HepG2 (cell line): ENCODE measurements around the gene YLPM1. TPM values are rescaled to one million over a fixed set of nuclear protein-coding genes. Genes with fewer than 3 reads are reported as not detected.
A peak's percentile ranks its signal among the peaks of the same experiment; 100 is the strongest.

Source experiments
- AHR ChIP-seq: IDR thresholded peaks from 2 replicates; pipeline ENCODE4 v1.6.1; 2018; ENCODE audit warnings: missing genetic modification reagents, missing compliant biosample characterization
- ARID5B ChIP-seq: IDR thresholded peaks from 2 replicates; pipeline ENCODE4 v1.4.0; 2020; ENCODE audit warnings: mild to moderate bottlenecking, missing genetic modification reagents
- ASH2L ChIP-seq: fragments of 300-600, 200-600 bp; sonication (generic); IDR thresholded peaks from 2 replicates; pipeline ENCODE4 v1.7.0; 2017; ENCODE audit warnings: low read depth, mild to moderate bottlenecking, moderate library complexity, mixed read lengths, low read length; ENCODE audit not compliant: insufficient read length
- ATF6 ChIP-seq: sonication (generic); formaldehyde crosslinking; conservative IDR thresholded peaks from 2 replicates; pipeline ENCODE4 v1.4.0; 2020; ENCODE audit warnings: missing genetic modification reagents
- CREBL2 ChIP-seq: sonication (generic); formaldehyde crosslinking; IDR thresholded peaks from 2 replicates; pipeline ENCODE4 v1.8.1; 2023; ENCODE audit warnings: missing genetic modification reagents, mild to moderate bottlenecking, borderline replicate concordance
- GATA4 ChIP-seq: sonication (generic); IDR thresholded peaks from 2 replicates; pipeline ENCODE4 v1.6.1; 2016; ENCODE audit warnings: antibody characterized with exemption, low read depth, borderline replicate concordance
- HDAC6 ChIP-seq: fragments of 200-600 bp; sonication (generic); IDR thresholded peaks from 2 replicates; pipeline ENCODE4 v1.7.0; 2017; ENCODE audit warnings: mild to moderate bottlenecking, antibody characterized with exemption, low read length, low read depth
- JUN ChIP-seq: sonication (generic); formaldehyde crosslinking; IDR thresholded peaks from 2 replicates; pipeline ENCODE4 v1.4.0; 2020; ENCODE audit warnings: mild to moderate bottlenecking, missing genetic modification reagents
- JUNB ChIP-seq: sonication (generic); formaldehyde crosslinking; IDR thresholded peaks from 2 replicates; pipeline ENCODE4 v1.8.0; 2022; ENCODE audit warnings: missing genetic modification reagents, mild to moderate bottlenecking, borderline replicate concordance
- KLF11 ChIP-seq: IDR thresholded peaks from 2 replicates; pipeline ENCODE4 v1.6.1; 2016; ENCODE audit warnings: missing compliant biosample characterization
- PHF8 ChIP-seq: sonication (generic); formaldehyde crosslinking; IDR thresholded peaks from 2 replicates; pipeline ENCODE4 v1.5.0; 2020; ENCODE audit warnings: missing genetic modification reagents
- RFX5 ChIP-seq: IDR thresholded peaks from 2 replicates; pipeline ENCODE4 v1.6.1; 2011; ENCODE audit warnings: low read depth, low read length, improper control_type of control experiment
- SAFB2 ChIP-seq: sonication (generic); formaldehyde crosslinking; IDR thresholded peaks from 2 replicates; pipeline ENCODE4 v1.5.1; 2020; ENCODE audit warnings: missing genetic modification reagents, low read depth, mild to moderate bottlenecking, borderline replicate concordance
- SMAD3 ChIP-seq: sonication (generic); formaldehyde crosslinking; IDR thresholded peaks from 2 replicates; pipeline ENCODE4 v1.4.0; 2020; ENCODE audit warnings: missing genetic modification reagents
- THYN1 ChIP-seq: sonication (generic); formaldehyde crosslinking; IDR thresholded peaks from 2 replicates; pipeline ENCODE4 v1.8.1; 2023; ENCODE audit warnings: low read depth, mild to moderate bottlenecking, moderate library complexity, missing genetic modification reagents, borderline replicate concordance
- ZBTB44 ChIP-seq: sonication (generic); formaldehyde crosslinking; IDR thresholded peaks from 2 replicates; pipeline ENCODE4 v1.4.0; 2020; ENCODE audit warnings: missing genetic modification reagents
- ZBTB7A ChIP-seq: sonication (generic); formaldehyde crosslinking; IDR thresholded peaks from 2 replicates; pipeline ENCODE4 v1.8.0; 2022; ENCODE audit warnings: mild to moderate bottlenecking, missing genetic modification reagents
- ZNF205 ChIP-seq: IDR thresholded peaks from 2 replicates; pipeline ENCODE4 v1.6.1; 2018; ENCODE audit warnings: missing biosample characterization, missing genetic modification reagents
- ZNF362 ChIP-seq: sonication (generic); formaldehyde crosslinking; IDR thresholded peaks from 2 replicates; pipeline ENCODE4 v1.4.0; 2020; ENCODE audit warnings: missing genetic modification reagents, mild to moderate bottlenecking, borderline replicate concordance
- ZNF569 ChIP-seq: sonication (generic); formaldehyde crosslinking; IDR thresholded peaks from 2 replicates; pipeline ENCODE4 v1.5.0; 2020; ENCODE audit warnings: mild to moderate bottlenecking, missing genetic modification reagents, moderate library complexity, borderline replicate concordance
- ZNF644 ChIP-seq: IDR thresholded peaks from 2 replicates; pipeline ENCODE4 v1.6.1; 2016; ENCODE audit warnings: low read depth
- polyA plus RNA-seq, 8 experiments: library from polyadenylated mRNA; depleted of rRNA in 3 of 8; stranded (reverse) in 7 of 8; unstranded in 1 of 8; fragments of >200 nt; fragmentation: Illumina TruSeq in 4 of 8; extraction: Trizol in 4 of 8; gene quantifications; 2 replicates each; pipeline versions ENCODE4 v1.2.1 to v1.2.3, GENCODE V29; 2011 to 2016; ENCODE audit warnings: low read depth in 4 of 8, missing spikeins in 1 of 8, mixed read lengths in 1 of 8; ENCODE audit not compliant: insufficient read depth in 1 of 8
- total RNA-seq, 5 experiments: library from RNA; depleted of rRNA; stranded (reverse); fragments of >200 nt; fragmentation: Illumina TruSeq; extraction: Trizol; gene quantifications; 2 replicates each; pipeline ENCODE4 v1.2.3, GENCODE V29; 2016; ENCODE audit warnings: low read depth in 1 of 5

Gene YLPM1
- total and polyA plus RNA-seq, 2 of the 13 experiments (the other 11 are each of a cell fraction or from before 2014, with no cell fraction given), result 6.7 to 21.9 TPM

- TF ChIP-seq SAFB2 (CRISPR knock-in tag) (peak; percentile 57; the same call in 1 of the 2 replicates), GATA4 (0 out of 2 replicates have a peak, but pooled peaks have one; percentile 51), JUNB (CRISPR knock-in tag) (no peak), SMAD3 (CRISPR knock-in tag) (peak; percentile 77; the same call in 1 of the 2 replicates), ZNF569 (CRISPR knock-in tag) (no peak), ATF6 (CRISPR knock-in tag) (peak; percentile 73; the same call in 1 of the 2 replicates), JUN (CRISPR knock-in tag) (no peak), ZNF362 (CRISPR knock-in tag) (no peak), ZBTB44 (CRISPR knock-in tag) (peak; percentile 28; the same call in 1 of the 2 replicates), KLF11 (CRISPR knock-in tag) (peak; percentile 59; the same call in 1 of the 2 replicates), HDAC6 (no peak), ZBTB7A (CRISPR knock-in tag) (peak; percentile 42; the same call in 1 of the 2 replicates), CREBL2 (CRISPR knock-in tag) (peak; percentile 48; the same call in 1 of the 2 replicates), THYN1 (CRISPR knock-in tag) (no peak), ASH2L (peak; percentile 94), ZNF205 (CRISPR knock-in tag) (peak; percentile 77), ARID5B (no peak; the same call in 1 of the 2 replicates), AHR (CRISPR knock-in tag) (peak; percentile 81; the same call in 1 of the 2 replicates), ZNF644 (no peak), RFX5 (no peak), PHF8 (peak; percentile 99)
Observed at GRCh38 chr14:74881431-74882102, 118.5 kb downstream of the YLPM1 start, which contains the start of gene DLST (continued).
